Panc1 (cell line): ENCODE data around the gene PPFIA1.
A peak's percentile ranks its signal among the peaks of the same experiment; 100 is the strongest.

Experiments used
- CTCF ChIP-seq: fragments of 450-650 bp; IDR thresholded peaks from 2 replicates; pipeline ENCODE4 v1.5.1; 2017; ENCODE audit warnings: mild to moderate bottlenecking
- POLR2AphosphoS5 ChIP-seq: IDR thresholded peaks from 2 replicates; pipeline ENCODE4 v1.6.1; 2012; ENCODE audit warnings: mild to moderate bottlenecking, low read depth, low read length, moderate library complexity
- SIN3A ChIP-seq: IDR thresholded peaks from 2 replicates; pipeline ENCODE4 v1.6.1; 2012; ENCODE audit warnings: low read depth, mild to moderate bottlenecking, low read length, moderate library complexity, borderline replicate concordance; ENCODE audit not compliant: insufficient read depth

- TF ChIP-seq CTCF (no peak), SIN3A (no peak), POLR2AphosphoS5 (0 out of 2 replicates have a peak, but pooled peaks have one; percentile 8)
Observed at GRCh38 chr11:70387564-70387963, 117.1 kb downstream of the PPFIA1 start.
